Choroid plexus epithelial cell (primary cell): ENCODE measurements around the gene CPA4.

Experiments
- DNase-seq: peaks from one replicate; pipeline ENCODE4 v3.0.0-alpha.2; 2010; ENCODE audit warnings: low read depth
- H3K4me3 ChIP-seq: 2 replicates; pipeline ENCODE4 v1.5.1; 2011; ENCODE audit warnings: low read depth, mild to moderate bottlenecking, control low read depth, low read length, moderate library complexity
- TF ChIP-seq, protein P1 (sequence below): conservative IDR thresholded peaks from 2 replicates; pipeline ENCODE4 v1.5.1; 2011; ENCODE audit warnings: low read depth, mild to moderate bottlenecking, control low read depth, inconsistent platforms, low read length, moderate library complexity

The CPA4 gene

DNA sequence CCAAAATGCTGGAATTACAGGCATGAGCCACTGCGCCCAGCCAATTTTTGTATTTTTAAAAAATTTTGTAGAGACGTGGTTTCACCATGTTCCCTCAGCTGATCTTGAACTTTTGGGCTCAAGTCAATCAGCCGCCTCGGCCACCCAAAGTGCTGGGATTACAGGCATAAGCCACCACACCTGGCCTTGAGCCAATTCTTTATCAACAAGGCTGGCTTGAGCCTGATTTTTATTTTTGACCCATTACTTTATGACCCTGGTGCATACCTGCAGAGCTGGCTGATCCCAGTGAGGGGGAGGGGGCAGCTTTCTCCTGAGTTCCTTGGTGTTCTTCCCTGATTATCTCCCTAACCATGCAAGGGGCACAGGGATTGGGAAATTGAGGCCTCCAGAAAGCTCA lies 71.5 kb downstream of the CPA4 start:
- TF ChIP-seq, protein P1, sequence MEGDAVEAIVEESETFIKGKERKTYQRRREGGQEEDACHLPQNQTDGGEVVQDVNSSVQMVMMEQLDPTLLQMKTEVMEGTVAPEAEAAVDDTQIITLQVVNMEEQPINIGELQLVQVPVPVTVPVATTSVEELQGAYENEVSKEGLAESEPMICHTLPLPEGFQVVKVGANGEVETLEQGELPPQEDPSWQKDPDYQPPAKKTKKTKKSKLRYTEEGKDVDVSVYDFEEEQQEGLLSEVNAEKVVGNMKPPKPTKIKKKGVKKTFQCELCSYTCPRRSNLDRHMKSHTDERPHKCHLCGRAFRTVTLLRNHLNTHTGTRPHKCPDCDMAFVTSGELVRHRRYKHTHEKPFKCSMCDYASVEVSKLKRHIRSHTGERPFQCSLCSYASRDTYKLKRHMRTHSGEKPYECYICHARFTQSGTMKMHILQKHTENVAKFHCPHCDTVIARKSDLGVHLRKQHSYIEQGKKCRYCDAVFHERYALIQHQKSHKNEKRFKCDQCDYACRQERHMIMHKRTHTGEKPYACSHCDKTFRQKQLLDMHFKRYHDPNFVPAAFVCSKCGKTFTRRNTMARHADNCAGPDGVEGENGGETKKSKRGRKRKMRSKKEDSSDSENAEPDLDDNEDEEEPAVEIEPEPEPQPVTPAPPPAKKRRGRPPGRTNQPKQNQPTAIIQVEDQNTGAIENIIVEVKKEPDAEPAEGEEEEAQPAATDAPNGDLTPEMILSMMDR, result no peak
- no peak for DNase-seq
- no peak overlapping the region for H3K4me3 ChIP-seq

DNA sequence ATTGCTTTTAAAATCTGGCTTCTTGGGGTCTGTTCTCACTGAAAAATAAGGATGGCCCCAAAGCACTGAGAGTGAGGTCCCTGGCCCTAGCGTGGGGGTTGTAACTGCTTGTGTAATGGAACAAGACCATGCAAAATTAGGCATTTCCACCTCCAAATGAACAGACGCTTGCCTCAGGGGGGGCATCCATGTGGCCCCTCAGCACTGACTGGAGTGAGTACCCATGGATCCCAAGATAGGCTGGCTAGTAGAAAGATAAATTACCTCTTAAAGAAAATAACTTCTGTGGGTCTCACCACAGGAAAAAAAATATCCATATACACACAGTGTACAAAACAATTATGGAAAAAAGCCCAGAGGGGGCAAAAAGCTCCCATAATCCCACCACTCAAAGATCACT lies 72.1 kb downstream of the CPA4 start:
- H3K4me3 ChIP-seq, result no peak overlapping the region
- no peak for DNase-seq
- TF ChIP-seq, protein P1, result no peak

DNA sequence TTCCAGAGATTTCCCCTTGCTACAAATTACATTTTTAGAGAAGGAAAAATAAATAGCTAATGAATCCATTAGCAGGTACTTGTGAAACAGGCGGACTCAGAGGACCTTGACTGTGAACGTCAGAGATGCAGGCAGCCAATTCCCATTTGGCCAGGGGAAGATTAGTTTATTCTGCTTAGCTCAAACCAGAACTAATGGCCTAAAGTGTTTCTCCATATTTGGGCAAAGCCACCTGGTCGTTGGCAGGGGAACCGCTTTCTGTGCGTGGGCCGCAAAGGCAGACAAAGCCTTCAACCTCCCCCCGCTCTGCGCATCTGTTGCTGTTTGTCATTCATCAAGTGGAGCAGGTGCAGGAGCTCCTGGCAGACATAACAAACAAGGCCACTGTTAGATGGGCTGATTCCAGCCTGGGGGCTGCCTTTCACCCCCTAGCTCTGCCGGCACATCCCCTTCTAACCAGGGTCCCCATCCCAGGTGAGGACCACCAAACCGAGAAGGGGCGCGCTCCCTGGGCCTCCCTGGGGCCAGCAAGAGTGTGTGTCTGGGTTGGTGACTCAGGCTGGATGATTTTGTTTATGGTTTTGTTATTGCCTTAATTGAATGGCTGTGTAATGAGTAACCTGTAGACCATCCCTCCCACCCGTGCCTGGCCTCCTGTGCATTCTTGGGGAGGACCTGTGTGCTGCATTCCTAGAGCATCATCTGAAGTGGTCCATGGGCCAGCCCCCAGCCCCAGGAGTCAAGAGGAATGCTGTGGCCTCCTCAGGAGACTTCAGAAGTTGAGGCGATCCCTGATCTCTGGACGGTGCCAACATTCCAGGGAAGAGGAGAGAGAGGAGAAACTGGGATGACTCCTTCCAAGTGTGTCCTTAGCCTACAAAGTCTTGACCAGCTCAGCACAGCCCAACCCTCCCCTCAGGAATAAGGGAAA lies 72.8 kb downstream of the CPA4 start:
- TF ChIP-seq, protein P1, result no peak
- peak; percentile 51 for DNase-seq
- no peak overlapping the region for H3K4me3 ChIP-seq

DNA sequence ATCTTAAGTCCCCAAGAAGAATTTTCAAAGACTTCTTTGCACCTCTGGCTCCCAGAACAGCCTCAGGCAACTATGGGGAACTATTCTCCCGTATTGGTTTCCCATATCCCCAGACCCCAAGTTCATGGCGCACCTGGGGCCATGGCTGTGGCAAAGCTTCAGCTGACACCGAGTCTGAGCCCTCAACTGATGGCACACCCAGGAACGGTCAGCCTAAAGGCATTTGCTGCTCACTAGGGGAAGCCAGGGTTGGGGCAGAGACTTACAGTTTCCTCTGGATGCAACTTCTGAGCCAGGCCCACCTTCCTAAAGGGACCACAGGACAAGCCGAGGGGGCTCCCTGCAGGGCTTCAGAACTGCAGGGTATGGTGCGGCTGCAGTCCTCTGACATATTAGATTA lies 73.6 kb downstream of the CPA4 start:
- no peak overlapping the region for H3K4me3 ChIP-seq
- no peak for DNase-seq
- TF ChIP-seq, protein P1, result no peak

DNA sequence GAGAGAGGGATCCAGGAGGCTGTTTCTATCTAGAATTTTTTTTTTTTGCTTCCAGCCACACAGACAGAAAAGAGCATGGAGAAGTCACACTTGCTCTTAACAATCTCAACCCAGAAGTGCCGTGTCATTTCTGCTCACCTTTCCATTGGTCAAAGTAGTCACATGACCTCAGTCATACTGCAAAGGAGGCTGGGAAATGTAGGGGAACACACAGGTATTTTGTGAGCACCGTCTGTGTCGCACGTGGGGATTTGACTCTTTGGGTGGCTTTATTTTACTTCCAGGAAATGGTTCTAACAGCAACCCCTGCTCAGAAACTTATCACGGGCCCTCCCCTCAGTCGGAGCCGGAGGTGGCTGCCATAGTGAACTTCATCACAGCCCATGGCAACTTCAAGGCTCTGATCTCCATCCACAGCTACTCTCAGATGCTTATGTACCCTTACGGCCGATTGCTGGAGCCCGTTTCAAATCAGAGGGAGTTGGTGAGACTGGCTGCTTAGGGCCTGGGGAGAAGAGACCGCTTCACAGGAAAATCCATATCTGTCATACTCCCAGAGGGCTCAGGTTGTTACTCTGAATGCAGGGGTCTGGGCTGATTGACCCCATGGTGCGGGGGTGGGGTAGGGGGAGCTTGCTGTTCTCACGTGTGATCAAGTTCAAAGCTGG lies 74.3 kb downstream of the CPA4 start:
- TF ChIP-seq, protein P1, result no peak
- no peak for DNase-seq
- no peak overlapping the region for H3K4me3 ChIP-seq

DNA sequence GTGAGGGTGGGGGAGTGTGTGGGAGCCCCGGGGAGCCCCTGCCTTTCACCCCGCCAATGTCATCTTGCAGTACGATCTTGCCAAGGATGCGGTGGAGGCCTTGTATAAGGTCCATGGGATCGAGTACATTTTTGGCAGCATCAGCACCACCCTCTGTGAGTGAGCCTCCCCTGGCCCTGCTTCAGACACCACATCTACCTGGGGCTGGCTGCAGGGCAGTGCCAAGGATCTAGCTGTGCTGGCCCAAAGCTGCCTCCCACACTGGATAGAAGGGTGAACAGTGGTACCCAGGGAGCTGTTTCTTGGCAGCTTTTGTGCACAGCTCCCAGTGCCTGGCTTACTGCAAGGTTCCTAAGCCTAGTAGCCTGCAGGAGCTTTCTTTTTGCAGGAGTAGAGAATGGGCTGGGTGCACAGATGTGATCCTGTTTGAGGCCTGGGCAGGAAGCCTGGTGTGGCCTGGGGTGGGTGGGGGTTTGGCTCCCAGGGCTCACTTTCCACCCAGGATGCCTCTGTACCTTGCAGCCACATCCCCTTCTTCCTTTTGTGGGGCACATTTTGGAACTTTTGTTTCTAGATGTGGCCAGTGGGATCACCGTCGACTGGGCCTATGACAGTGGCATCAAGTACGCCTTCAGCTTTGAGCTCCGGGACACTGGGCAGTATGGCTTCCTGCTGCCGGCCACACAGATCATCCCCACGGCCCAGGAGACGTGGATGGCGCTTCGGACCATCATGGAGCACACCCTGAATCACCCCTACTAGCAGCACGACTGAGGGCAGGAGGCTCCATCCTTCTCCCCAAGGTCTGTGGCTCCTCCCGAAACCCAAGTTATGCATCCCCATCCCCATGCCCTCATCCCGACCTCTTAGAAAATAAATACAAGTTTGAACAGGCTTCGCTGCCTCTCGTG lies 75.1 kb downstream of the CPA4 start:
- no peak overlapping the region for H3K4me3 ChIP-seq
- DNase-seq, result no peak
- TF ChIP-seq, protein P1, result no peak
